GM12878 (cell line): ENCODE measurements around the gene C10orf71. TPM values are rescaled to one million over a fixed set of nuclear protein-coding genes. Genes with fewer than 3 reads are reported as not detected.

Source experiments
- ATAC-seq: fragments of 200-7000 bp; cut with Tn5 transposase; 3 replicates; pipeline ENCODE4 v1.9.1; 2020; ENCODE audit warnings: mild to moderate bottlenecking, moderate library complexity
- BruUV-seq: library from RNA; stranded (reverse); fragments of 400-500 nt; replicated peaks from 2 replicates; lab custom pipeline; 2021; lab: Mats Ljungman, UMichigan
- CTCF ChIA-PET: fragments of 300-600 bp; sonication (Branson Sonifier 250); formaldehyde crosslinking; extraction: SDS; loops from one replicate; lab custom pipeline; 2021; ENCODE audit warnings: inconsistent platforms; lab: Yijun Ruan, JAX
- POLR2A ChIA-PET: fragments of 350-600 bp; formaldehyde crosslinking; extraction: SDS; loops from one replicate; lab custom pipeline; 2021; ENCODE audit warnings: inconsistent platforms; lab: Charles Lee
- RAD21 ChIA-PET: fragments of 300-600 bp; sonication (Branson Sonifier 250); formaldehyde crosslinking; loops from one replicate; lab custom pipeline; 2023; ENCODE audit warnings: antibody characterized with exemption; ENCODE audit not compliant: unreplicated experiment; lab: Charles Lee
- SMC1A ChIA-PET: fragments of 300-600 bp; sonication (Branson Sonifier 250); formaldehyde crosslinking; loops from one replicate; lab custom pipeline; 2023; ENCODE audit not compliant: unreplicated experiment, uncharacterized antibody; lab: Charles Lee
- DNase-seq: peaks from one replicate; pipeline ENCODE4 v3.0.0-alpha.2; 2011; ENCODE audit warnings: low read depth, low spot score
- FAIRE-seq: peaks from 3 replicates; lab custom pipeline; 2011; peaks lifted over from hg19 to GRCh38; lab: Jason Lieb, UNC
- H2AFZ ChIP-seq: 2 replicates; pipeline ENCODE4 v1.6.0; 2011; ENCODE audit warnings: low read depth, low read length, control low read depth; ENCODE audit not compliant: control insufficient read depth
- H3K27ac ChIP-seq: 2 replicates; pipeline ENCODE4 v1.5.1; 2011; ENCODE audit warnings: control low read depth; ENCODE audit not compliant: control insufficient read depth, insufficient read depth
- H3K27me3 ChIP-seq, 2 experiments: replicated peaks in 1 of 2; 2 replicates each; pipeline versions ENCODE4 v1.6.0 to v1.6.1; 2011; ENCODE audit warnings: low read length in 1 of 2; ENCODE audit not compliant: control insufficient read depth in 2 of 2, insufficient read depth in 2 of 2
- H3K36me3 ChIP-seq, 2 experiments: 2 replicates each; pipeline ENCODE4 v1.5.1; 2011; ENCODE audit warnings: low read length in 1 of 2; ENCODE audit not compliant: control insufficient read depth in 2 of 2, insufficient read depth in 2 of 2
- H3K4me1 ChIP-seq: 2 replicates; pipeline ENCODE4 v1.6.1; 2011; ENCODE audit warnings: mild to moderate bottlenecking, low read length, moderate library complexity, mixed read lengths; ENCODE audit not compliant: control insufficient read depth, insufficient read depth
- H3K4me2 ChIP-seq: 2 replicates; pipeline ENCODE4 v1.6.0; 2011; ENCODE audit warnings: control low read depth; ENCODE audit not compliant: control insufficient read depth, insufficient read depth
- H3K4me3 ChIP-seq: fragments of 200-600 bp; sonication (generic); 2 replicates; pipeline ENCODE4 v1.5.1; 2016
- H3K79me2 ChIP-seq: 2 replicates; pipeline ENCODE4 v1.6.0; 2011; ENCODE audit warnings: low read length; ENCODE audit not compliant: control insufficient read depth, insufficient read depth
- H3K9ac ChIP-seq: 2 replicates; pipeline ENCODE4 v1.8.0; 2011; ENCODE audit warnings: low read length, control low read depth, mixed read lengths; ENCODE audit not compliant: control insufficient read depth, insufficient read depth
- H3K9me3 ChIP-seq: replicated peaks from 3 replicates; pipeline ENCODE4 v1.5.1; 2011; ENCODE audit warnings: mild to moderate bottlenecking, low read length; ENCODE audit not compliant: control insufficient read depth, insufficient read depth
- H4K20me1 ChIP-seq: 2 replicates; pipeline ENCODE4 v1.6.0; 2011; ENCODE audit not compliant: control insufficient read depth, insufficient read depth
- ASH2L ChIP-seq: fragments of 300-600, 200-600 bp; sonication (generic); IDR thresholded peaks from 2 replicates; pipeline ENCODE4 v1.6.1; 2017; ENCODE audit warnings: low read depth, mild to moderate bottlenecking, borderline replicate concordance
- E4F1 ChIP-seq: fragments of 450-650 bp; IDR thresholded peaks from 2 replicates; pipeline ENCODE4 v1.6.1; 2018; ENCODE audit warnings: borderline replicate concordance, mild to moderate bottlenecking; ENCODE audit not compliant: partially characterized antibody
- EGR1 ChIP-seq, 2 experiments: IDR thresholded peaks; 1 replicate in 1 of 2; 2 replicates in 1 of 2; pipeline ENCODE4 v1.6.1; 2011 to 2012; ENCODE audit warnings: low read depth in 2 of 2, low read length in 2 of 2, borderline replicate concordance in 1 of 2, mild to moderate bottlenecking in 1 of 2, moderate library complexity in 1 of 2
- REST ChIP-seq: IDR thresholded peaks from 2 replicates; pipeline ENCODE4 v1.6.1; 2012; ENCODE audit warnings: mild to moderate bottlenecking, low read depth, low read length
- SMARCA5 ChIP-seq: fragments of 450-650 bp; IDR thresholded peaks from 2 replicates; pipeline ENCODE4 v1.6.1; 2017; ENCODE audit warnings: mild to moderate bottlenecking
- USF1 ChIP-seq: IDR thresholded peaks from 2 replicates; pipeline ENCODE4 v1.6.1; 2011; ENCODE audit warnings: borderline replicate concordance, low read depth, mild to moderate bottlenecking, moderate library complexity, mixed read lengths, low read length; ENCODE audit not compliant: insufficient read depth; ENCODE audit errors: extremely low read length
- WRNIP1 ChIP-seq: IDR thresholded peaks from 2 replicates; pipeline ENCODE4 v1.6.1; 2011; ENCODE audit warnings: low read depth, low read length, improper control_type of control experiment, borderline replicate concordance
- ZNF384 ChIP-seq: IDR thresholded peaks from 2 replicates; pipeline ENCODE4 v1.6.1; 2012; ENCODE audit warnings: low read depth, mild to moderate bottlenecking, low read length, improper control_type of control experiment, borderline replicate concordance
- WGBS: methylation state at CpG from one replicate; pipeline ENCODE4 v1.1.6; 2016; ENCODE audit warnings: low lambda C conversion rate; ENCODE audit not compliant: insufficient replicate concordance, insufficient coverage; ENCODE audit errors: missing lambda C conversion rate; 5-methylcytosine and 5-hydroxymethylcytosine counted together
- in situ Hi-C: fragments of 300-500 bp; cut with MboI; formaldehyde crosslinking; loops from 9 replicates; pipeline ENCODE4 v1.14.3; 2018; ENCODE audit warnings: mixed read lengths
- intact Hi-C: fragments of 100-400 bp; cut with micrococcal nuclease; formaldehyde crosslinking; loops from one replicate; pipeline ENCODE4 v1.14.2; 2022; ENCODE audit not compliant: unreplicated experiment
- polyA plus RNA-seq, 11 experiments: library from polyadenylated mRNA; depleted of rRNA in 4 of 11; unstranded in 6 of 11; stranded (reverse) in 5 of 11; fragments of >200 nt; fragmentation: Nextera tagmentation in 4 of 11; fragmentation: Illumina TruSeq in 1 of 11; extraction: Ambion mirVana in 4 of 11; extraction: Trizol in 1 of 11; gene quantifications; 1 replicate in 1 of 11; 2 replicates in 10 of 11; pipeline versions ENCODE4 v1.2.1 to v1.2.3, GENCODE V29; 2011 to 2016; ENCODE audit warnings: inconsistent platforms in 2 of 11, missing spikeins in 2 of 11, low read depth in 1 of 11
- total RNA-seq, 4 experiments: library from RNA; depleted of rRNA in 3 of 4; stranded (reverse); fragments of >200 nt in 3 of 4; fragmentation: Illumina TruSeq in 1 of 4; extraction: Trizol in 1 of 4; gene quantifications; 2 replicates each; pipeline versions ENCODE4 v1.2.1 to v1.2.3, GENCODE V29; 2013 to 2021

C10orf71 gene
- total and polyA plus RNA-seq, 10 of the 15 experiments (the other 5 are each of a cell fraction or from before 2014, with no cell fraction given), result not detected

- TF ChIP-seq REST (no peak), SMARCA5 (no peak), WRNIP1 (no peak), USF1 (no peak)
Measured at GRCh38 chr10:49354593-49354992, 55.6 kb downstream of the C10orf71 start (continued).

GRCh38 chr10:49355221-49355620, 56.3 kb downstream of the C10orf71 start:
- RAD21 ChIA-PET, result no interaction called here
- CTCF ChIA-PET, result no interaction called here
- no TSS peak for BruUV-seq
- Histone ChIP-seq H3K9ac (no peak overlapping the region), H4K20me1 (no peaks in the 10 kb centered on the region), H3K27ac (no peak overlapping the region), H3K4me3 (no peak overlapping the region), H3K79me2 (no peaks in the 10 kb centered on the region), H3K9me3 (no peaks in the 10 kb centered on the region; the same call in 2 of the 3 replicates), H3K4me2 (no peak overlapping the region)
- SMC1A ChIA-PET, result no interaction called here
- in situ Hi-C loops, result no loop called here
- no peak for FAIRE-seq
- no peak for ATAC-seq
- POLR2A ChIA-PET, result no interaction called here
- no peak for TF ChIP-seq ZNF384
- TF ChIP-seq E4F1, result no peak
- TF ChIP-seq ASH2L, result no peak
- TF ChIP-seq EGR1 (IDR thresholded peaks at IDR 0.05; ENCODE audit: borderline replicate concordance in 1 of 2, low read depth in 2 of 2, low read length in 2 of 2), result no peak
- TF ChIP-seq, all 136 proteins: peak for 0
- intact Hi-C loops, result no loop called here
- Histone ChIP-seq H3K36me3 (no peaks in the 10 kb centered on the region), H2AFZ (no peak overlapping the region), H3K27me3 (no peaks in the 10 kb centered on the region), H3K4me1 (no peaks in the 10 kb centered on the region; the same call in 1 of the 2 replicates)
- no peak for DNase-seq
- 26% methylated on average over 3 of the region's 3 CpGs for WGBS
